Measurements from ENCODE around the gene PLGRKT.
"Not testable (repeated sequence)": the region's sequence is repeated elsewhere in the genome, so short reads cannot be mapped to it uniquely, and the experiment has no call there.

- not testable (repeated sequence) for TF ChIP-seq CTCF (IDR thresholded peaks at IDR 0.05 in 8 of 11, conservative IDR thresholded peaks at IDR 0.05 in 3 of 11); POLR2A (IDR thresholded peaks at IDR 0.05)
Observed at GRCh38 chr9:5445096-5445495, 7.4 kb upstream of the PLGRKT start.
